Stimulated activated CD8-positive, alpha-beta memory T cell treated with anti-CD3 and anti-CD28 coated beads, Interleukin-15, amount 100 ng/mL, for 48 hours (primary cell): ENCODE measurements around the gene NCKAP1.
"Not testable (repeated sequence)": the region's sequence is repeated elsewhere in the genome, so short reads cannot be mapped to it uniquely, and the experiment has no call there.

ENCODE experiments used
- DNase-seq, 2 donors: peaks; one replicate each; pipeline ENCODE4 v3.0.0-alpha.2; 2020; ENCODE audit warnings: low read depth in 2 of 2

Gene NCKAP1

DNA sequence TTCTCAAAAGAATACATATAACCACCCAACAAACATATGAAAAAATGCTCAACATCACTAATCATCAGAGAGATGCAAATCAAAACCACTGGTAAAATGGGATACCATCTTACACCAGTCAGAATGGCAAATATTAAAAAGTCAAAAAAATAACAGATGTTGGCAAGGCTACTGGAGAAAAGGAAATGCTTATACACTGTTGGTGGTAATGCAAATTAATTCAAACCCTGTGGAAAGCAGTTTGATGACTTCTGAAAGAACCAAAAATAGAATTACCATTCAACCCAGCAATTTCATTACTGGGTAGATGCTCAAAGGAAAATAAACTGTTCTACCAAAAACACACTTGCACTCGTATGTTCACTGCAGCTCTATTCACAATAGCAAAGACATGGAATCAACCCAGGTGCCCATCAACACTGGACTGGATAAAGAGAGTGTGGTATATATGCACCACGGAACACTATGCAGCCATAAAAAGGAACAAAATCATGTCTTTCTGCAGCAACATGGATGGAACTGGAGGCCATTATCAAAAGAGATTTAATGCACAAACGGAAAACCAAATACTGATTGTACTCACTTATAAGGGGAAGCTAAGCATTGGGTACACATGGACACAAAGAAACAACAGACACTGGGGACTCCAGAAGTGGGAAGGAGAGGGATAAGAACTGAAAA lies 38.8 kb downstream of the NCKAP1 start:
- no peak for DNase-seq

DNA sequence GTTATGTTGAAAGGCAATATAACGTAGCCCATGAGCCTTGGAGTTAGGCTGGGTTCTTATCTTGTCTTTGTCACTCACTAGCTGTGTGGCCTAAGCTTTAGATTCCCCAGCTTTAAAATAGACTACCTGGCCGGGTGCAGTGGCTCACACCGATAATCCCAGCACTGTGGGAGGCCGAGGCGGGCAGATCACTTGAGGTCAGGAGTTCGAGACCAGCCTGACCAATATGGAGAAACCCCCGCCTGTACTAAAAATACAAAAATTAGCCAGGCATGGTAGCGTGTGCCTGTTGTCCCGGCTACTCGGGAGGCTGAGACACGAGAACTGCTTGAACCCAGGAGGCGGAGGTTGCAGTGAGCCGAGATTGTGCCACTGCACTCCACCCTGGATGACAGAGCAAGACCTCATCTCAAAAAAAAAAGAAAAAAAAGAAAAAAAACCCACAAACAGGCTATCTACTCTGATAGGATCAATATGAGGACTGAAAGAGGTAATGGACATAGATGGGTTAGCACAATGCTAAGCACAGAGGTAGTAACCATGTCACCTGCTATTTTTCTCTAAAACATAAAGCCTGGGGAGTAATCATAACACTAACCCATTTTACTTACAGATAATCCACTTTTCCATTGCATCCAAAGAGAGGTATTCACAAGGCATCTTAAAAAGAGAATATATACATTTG lies 43.9 kb downstream of the NCKAP1 start:
- DNase-seq = no peak

DNA sequence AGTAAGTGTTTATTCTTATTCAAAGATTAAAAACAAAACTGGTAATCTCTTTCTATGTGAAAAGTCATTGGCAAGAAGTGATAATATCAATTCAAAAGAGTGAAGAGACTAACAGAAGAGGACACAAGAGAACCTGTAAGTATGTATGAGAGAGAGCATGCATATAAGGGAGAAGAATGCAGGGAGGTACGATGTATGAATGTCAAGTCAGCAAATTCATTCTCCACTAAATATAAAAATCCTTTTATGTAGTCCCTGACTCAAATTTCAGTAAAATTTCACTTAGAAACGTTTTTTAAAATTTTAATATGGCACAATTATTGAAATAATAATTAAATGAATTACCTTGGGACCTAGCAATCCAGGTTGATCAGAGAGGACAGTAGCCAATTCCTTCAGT lies 55.3 kb downstream of the NCKAP1 start:
- no peak for DNase-seq

DNA sequence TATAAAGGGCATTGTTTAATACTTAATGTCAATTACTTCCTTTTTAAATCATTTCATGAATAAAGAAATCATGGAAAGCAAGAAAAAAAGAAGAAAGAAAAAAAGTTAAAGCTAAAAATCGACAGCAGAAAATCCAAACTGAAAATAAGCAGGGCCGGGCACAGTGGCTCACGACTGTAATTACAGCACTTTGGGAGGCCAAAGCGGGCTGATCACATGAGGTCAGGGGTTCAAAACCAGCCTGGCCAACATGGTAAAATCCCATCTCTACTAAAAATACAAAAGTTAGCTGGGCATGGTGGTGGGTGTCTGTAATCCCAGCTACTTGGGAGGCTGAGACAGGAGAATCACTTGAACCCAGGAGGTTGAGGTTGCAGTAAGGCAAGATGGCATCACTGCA lies 56.8 kb downstream of the NCKAP1 start:
- not testable (repeated sequence) for DNase-seq

DNA sequence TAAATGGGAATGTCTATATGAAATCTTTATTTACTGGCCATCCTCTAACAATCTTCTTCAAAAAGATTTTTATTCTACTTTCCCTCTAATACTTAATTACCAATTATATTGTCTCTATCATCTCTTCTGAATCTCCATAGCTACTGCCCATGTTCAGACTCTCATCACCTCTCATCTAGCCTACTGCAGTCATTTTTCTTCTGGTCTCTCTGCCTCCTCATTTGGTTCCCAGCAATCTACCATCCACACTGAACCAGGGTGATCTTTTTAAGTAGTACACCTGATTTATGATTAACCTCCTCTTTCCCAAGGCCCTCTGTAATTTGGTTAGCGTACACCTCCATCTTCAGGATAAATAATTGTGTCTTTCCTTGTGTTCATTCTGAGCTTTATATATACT lies 57.6 kb downstream of the NCKAP1 start:
- DNase-seq = no peak

DNA sequence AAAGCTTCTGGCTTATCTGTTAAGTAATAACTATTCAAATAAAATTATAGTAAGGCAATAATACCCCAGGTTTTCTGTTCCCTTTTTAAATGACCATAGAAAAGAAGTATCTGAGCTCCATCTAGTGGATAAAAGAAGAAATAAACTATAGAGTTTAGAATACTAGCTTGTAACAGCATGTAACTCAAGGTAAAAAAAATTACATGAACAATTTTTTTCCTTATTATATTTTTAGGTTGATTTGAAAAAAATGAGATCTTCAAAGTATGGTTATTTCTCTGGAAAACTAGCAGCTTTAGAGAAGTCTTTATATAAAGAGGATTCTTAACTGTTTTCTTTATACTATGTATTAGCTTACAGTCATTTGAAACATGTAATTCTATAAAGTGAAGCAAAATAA lies 58.1 kb downstream of the NCKAP1 start:
- DNase-seq = no peak

DNA sequence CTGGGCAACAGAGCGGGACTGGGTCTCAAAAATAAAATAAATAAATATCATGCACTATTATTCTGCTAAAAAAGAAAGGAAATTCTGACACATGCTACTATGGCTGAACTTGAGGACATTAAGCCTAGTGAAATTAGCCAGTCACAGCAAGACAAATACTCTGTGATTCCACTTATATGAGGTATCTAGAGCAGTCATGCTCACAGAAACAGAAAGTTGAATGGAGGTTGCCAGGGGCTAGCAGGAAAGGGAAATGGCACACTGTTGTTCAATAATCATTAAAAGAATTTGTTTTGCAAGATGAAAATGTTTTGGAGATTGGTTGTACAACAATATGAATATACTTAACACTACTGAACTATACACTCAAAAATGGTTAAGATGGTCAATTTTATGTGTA lies 60.8 kb downstream of the NCKAP1 start:
- no peak for DNase-seq

DNA sequence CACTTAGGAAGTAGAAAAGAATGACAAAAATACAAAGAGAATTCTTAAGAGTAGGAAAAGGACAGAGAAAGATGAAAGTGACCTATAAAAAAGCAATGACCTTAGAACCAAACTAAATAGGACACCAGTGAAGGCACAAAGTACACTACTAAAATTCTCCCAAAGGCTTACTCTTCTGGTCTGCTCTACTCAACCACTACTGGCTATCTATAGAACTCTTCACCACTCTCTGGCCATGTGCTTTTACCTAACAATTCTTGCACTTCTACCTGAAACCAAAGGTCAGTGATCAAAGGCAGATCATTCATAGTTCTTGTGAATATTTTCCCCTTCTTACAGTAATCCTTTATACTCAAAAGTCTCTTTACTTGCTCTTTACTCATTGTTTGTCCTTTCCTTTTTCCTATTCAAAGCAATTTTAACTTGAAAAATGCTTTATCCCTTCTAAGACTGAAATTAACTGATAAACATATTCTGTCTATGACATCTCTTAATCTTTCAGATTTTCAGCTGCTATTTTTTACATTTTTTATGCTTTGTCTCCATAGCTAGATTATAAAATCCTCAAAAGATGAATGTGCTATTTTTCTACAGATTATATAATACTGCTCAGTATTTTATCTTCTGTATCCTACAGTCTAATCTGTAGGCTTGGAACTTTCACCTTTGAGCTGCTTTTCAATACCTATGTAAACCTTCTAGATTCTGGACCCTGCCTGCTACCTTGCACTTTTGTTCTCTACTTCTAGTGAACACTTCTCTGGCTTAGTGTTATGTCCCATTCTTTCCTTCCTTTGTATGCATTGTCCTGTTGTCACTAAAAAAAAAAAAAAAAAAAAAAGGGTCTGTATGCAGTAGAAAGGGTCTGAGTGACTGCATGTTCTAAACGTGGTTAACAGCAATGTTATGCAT lies 64.6 kb downstream of the NCKAP1 start:
- DNase-seq = no peak

DNA sequence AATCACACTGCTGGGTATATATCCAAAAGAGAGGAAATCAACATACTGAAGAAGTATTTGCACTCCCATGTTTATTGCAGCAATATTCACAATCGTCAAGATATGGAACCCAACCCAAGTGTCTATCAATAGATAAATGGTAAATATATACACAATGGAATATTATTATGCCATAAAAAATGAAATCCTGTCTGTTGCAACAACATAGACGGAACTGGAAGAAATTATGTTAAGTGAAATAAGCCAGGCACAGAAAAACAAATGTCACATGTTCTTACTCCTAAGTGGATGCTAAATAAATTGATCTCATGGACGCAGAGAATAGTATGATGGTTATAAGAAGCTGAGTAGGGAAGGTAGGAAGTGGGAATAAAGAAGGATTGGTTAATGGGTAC lies 65.7 kb downstream of the NCKAP1 start:
- DNase-seq = no peak

DNA sequence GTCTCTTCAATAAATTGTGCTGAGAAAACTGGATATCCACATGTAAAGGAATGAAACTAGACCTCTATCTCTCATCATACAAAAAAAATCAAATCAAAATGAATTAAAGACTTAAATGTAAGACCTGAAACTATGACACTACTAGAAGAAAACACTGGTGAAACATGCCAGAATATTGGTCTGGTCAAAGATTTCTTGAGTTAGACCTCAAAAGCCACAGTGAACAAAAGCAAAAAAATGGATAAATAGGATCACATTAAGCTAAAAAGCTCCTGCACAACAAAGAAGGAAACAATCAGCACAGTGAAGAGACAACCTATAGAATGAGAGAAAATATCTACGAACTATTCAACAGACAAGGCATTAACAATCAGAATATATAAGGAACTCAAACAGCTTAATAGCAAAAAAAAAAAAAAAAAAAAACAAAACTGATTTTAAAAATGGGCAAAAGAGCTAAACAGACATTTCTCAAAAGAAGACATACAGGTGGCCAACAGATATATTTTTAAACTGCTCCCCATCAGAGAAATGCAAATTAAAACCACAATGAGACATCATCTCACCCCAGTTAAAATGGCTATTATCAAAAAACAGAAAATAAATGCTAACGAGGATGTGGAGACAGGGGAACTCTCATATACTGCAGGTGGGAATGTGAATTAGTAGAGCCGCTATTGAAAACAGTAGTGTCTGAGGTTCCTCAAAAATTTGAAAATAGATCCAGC lies 66.3 kb downstream of the NCKAP1 start:
- no peak for DNase-seq

DNA sequence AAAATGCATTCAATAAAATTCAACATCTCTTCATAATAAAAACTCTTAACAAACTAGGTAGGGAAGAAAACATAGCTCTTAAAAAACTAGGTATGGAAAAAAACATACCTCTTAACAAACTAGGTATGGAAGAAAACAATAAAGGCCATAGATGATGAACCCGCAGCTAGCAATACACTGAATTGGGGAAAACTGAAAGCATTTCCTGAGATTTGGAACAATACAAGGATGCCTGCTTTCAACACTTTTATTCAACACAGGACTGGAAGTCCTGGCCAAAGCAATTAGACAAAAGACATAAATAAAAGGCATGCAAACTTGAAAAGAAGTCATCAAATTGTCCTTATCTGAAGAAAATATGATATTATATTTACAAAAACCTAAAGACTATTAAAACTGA lies 67.8 kb downstream of the NCKAP1 start:
- DNase-seq = no peak

DNA sequence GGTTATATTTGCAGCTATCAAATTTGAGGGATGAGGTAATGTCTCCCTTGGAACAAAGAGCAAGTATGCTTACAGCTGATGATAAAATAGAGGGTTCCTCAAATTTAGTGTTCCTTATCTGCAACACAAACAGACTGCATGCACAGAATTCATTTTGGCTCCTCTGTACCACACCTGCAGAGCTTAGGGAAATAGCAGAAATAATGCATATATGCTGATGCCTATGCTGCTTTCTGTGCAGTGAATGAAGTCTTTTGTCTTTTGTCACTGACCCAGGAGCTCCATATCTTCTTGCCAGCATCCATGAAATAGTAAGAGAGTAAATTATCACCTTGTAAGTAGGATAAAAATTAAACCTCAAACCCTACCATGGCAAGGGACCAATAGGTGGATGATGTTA lies 69.8 kb downstream of the NCKAP1 start:
- no peak for DNase-seq

DNA sequence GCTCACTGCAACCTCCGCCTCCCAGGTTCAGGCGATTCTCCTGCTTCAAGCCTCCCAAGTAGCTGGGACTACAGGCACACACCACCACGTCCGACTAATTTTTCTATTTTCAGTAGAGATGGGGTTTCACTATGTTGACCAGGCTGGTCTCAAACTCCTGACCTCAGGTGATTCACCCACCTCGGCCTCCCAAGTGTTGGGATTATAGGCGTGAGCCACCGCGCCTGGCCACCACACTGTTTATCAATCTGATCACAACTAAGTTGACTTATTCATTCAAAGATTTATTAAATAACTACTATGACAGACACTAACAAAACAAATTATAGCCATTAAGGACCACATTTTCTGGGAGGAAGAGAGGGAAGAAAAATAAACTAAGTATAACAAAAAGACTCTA lies 71.9 kb downstream of the NCKAP1 start:
- DNase-seq = not testable (repeated sequence)

DNA sequence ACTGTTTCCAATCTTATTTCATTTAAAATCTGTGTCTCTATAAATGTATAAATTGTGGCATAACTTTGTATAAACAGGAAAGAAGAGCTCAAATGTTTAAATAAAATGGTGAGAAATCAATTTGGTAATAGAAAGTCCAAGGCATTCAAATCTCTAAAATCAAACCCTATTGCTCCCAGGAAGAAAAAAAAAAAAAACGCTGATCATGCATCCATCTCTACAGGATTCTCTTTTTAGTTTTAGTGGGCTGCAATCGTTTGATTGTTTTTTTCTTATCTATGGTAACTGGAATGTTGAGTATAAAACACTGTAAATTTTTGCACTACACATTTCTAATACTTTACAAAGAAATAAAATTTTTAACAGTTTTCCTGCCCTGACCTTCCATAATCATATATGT lies 75.6 kb downstream of the NCKAP1 start:
- DNase-seq = no peak

DNA sequence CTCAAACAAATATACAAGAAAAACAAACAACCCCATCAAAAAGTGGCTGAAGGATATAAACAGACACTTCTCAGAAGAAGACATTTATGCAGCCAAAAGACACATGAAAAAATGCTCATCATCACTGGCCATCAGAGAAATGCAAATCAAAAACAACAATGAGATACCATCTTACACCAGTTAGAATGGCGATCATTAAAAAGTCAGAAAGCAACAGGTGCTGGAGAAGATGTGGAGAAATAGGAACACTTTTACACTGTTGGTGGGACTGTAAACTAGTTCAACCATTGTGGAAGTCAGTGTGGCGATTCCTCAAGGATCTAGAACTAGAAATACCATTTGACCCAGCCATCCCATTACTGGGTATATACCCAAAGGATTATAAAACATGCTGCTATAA lies 77.4 kb downstream of the NCKAP1 start:
- not testable (repeated sequence) for DNase-seq

DNA sequence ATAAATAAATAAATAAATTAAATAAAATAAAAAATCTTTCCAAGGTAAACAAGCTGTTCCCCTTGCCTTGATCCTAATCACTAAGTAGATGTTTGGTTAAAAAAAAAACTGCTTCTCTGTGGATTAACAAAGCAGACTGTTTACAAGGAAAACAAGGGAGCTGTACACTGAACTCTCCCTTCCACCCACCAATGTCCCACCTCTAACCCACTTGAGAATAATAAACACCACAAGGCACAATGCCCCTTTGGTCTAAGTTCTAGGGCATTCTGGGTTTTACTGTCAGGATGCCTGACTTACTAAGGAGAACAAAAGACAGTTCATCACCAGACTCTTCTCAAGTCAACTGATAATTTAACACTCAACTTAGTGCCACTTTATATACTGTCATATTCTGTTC lies 83.5 kb downstream of the NCKAP1 start:
- no peak for DNase-seq

DNA sequence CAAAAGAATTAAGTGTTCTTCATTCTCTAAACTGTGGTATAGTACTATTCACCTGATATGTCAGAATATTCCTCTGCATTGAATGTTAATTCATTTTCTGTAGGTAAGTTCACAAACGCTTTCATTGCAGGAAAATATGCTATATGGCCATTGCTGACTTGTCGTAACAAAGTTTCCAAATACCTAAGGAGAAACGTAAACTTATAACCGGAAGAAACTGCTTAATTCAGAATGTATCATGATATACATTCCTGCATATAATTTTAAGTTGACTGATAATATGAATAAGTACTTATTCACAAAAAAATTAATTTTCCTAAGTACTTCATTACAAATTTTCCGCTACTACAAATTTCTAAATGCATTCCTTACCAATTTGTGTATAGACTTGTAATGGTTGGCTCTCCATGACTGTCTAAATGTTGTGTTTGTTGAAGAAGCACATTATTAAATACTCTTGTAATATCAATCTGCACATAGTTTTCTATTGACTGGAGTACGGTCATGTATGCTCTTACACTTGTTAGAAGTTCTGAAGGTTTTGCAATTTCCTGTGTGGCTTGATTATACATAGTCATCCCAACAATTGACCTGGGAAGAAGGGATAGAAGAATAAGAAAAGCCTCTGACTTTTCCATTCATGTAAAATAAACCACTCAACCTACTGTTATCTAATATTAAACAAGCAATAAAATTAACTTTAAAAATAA lies 85.4 kb downstream of the NCKAP1 start:
- DNase-seq = no peak

DNA sequence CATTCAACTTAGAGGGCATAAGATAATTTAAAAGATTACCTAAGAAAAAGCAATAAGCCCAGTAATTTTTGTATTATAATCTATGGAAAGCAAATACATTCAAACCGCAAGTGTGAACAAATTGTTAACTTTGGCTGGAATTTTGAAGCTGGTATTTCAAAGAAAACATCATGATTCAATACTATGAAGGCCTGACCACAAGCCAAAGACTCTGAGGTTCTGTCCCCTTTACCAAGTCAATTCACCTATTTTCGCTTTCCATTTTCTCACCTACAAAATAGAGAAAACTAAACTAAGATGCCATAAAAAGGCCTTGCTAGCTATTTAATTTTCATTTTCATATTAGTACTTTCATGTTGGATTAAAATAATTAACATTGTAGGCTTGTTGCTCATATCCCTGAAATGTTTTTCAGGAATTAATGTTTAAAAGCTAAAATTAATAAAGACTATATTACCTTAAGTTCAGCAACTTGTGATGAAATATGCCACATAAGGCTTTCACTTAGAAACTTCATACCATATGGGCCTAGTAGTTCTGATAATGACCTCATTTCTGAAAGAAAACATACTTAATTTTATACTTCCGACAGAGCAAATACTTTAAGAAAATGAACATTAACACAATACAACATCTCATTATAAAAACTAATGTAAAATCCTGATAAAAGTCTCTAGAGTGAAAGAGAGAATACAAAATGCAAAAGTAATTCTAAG lies 86.2 kb downstream of the NCKAP1 start:
- peak in 1 of 2 donors; percentile 1 for DNase-seq

DNA sequence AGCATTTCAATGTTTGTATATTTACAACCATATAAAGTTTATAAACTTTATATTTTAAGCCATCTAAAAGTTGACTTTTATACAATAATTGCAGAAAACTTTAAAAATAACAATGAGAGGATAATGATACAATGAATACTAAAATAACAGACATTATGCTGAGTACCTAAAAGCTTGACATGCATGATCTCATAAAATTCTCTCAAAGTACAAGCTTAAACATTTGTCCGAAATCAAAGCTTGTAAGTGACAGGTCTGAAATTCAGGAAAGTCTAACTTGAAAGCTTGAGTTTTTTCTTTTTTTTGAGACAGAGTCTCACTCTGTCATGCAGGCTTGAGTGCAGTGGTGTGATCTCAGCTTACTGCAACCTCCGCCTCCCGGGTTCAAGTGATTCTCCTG lies 87.7 kb downstream of the NCKAP1 start:
- DNase-seq = no peak

DNA sequence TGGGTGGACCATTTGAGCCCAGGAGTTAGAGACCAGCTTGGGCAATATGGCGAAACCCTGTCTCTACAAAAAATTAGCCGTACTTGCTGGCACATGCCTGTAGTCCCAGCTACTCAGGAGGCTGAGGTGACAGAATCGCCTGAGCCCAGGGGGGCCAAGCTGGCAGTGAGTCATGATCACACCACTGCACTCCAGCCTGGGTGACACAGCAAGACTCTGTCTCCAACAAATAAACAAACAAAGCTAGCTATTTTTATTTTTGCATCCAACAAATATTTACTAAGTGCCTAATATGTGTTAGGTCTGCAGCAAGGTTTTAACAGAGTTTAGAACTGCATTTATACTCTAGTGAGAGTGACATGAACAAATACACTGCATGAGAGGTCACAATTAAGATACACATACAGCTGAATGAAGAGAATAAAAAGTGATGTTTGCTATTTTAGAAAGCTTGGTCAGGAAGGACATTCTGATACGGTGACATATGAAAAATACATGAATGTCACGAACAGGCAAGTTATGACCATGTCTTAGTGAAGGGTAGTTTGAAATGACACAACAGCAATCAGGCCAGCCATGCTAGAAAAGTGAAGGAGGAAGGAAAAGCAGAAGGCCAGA lies 88.6 kb downstream of the NCKAP1 start:
- no peak for DNase-seq
